ENCODE results near the gene ABT1.

DNA sequence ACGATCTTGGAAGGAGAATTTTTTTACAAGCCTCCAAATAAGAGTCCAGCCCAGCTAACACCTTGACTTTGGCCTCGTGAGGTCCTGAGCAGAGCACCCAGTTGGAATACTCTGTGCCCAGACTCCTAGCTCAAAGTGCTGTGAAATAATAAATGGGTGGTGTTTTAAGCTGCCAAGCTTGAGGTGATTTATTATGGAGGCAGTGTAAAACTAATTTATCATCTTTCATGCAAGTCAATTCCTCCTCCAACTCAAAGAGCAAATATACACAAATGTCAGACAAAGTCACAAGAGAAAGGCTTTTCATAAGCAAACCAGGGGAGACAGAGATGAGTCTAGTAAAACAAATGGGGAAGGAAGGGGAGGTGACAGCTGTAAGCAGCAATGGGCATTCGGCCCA is 12.7 kb downstream of the ABT1 start:
- TF ChIP-seq, protein P1, sequence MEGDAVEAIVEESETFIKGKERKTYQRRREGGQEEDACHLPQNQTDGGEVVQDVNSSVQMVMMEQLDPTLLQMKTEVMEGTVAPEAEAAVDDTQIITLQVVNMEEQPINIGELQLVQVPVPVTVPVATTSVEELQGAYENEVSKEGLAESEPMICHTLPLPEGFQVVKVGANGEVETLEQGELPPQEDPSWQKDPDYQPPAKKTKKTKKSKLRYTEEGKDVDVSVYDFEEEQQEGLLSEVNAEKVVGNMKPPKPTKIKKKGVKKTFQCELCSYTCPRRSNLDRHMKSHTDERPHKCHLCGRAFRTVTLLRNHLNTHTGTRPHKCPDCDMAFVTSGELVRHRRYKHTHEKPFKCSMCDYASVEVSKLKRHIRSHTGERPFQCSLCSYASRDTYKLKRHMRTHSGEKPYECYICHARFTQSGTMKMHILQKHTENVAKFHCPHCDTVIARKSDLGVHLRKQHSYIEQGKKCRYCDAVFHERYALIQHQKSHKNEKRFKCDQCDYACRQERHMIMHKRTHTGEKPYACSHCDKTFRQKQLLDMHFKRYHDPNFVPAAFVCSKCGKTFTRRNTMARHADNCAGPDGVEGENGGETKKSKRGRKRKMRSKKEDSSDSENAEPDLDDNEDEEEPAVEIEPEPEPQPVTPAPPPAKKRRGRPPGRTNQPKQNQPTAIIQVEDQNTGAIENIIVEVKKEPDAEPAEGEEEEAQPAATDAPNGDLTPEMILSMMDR (IDR thresholded peaks at IDR 0.05): no peak
- no peak for TF ChIP-seq POLR2A (IDR thresholded peaks at IDR 0.05)

Data from heart left ventricle (tissue), 13 donors.